Measurements from ENCODE around the gene KLHL3. TPM values are rescaled to one million over a fixed set of nuclear protein-coding genes. Genes with fewer than 3 reads are reported as not detected.

Gene KLHL3
- polyA plus RNA-seq, 1 of the 3 experiments (the other 2 are of a cell fraction) = 3.8 TPM

GRCh38 chr5:137611011-137611580 lies 124.8 kb downstream of the KLHL3 start:
- no peaks in the 10 kb centered on the region for H3K36me3 ChIP-seq (replicated peaks in 1 of 2; ENCODE audit: control insufficient read depth in 1 of 2, insufficient read depth in 2 of 2, low read length in 1 of 2)
- H2AFZ ChIP-seq (ENCODE audit: low read depth) = no peak overlapping the region
- no peaks in the 10 kb centered on the region for H3K9me3 ChIP-seq
- no peak for DNase-seq
- no peaks in the 10 kb centered on the region for H3K79me2 ChIP-seq (ENCODE audit: insufficient read depth)
- H3K27ac ChIP-seq (ENCODE audit: low read depth in 2 of 2, low read length in 1 of 2) = no peak overlapping the region
- 67% methylated on average over 2 of the region's 4 CpGs for WGBS (ENCODE audit: low lambda C conversion rate)
- CTCF ChIA-PET = interaction anchor here (1.1 to 3.3 kb wide), 4 partner anchors 18 to 112 kb away, joined by 3 to 12 read pairs (median 4); partner anchors contain the start of gene SPOCK1
- H3K9ac ChIP-seq = no peak overlapping the region
- POLR2A ChIA-PET = no interaction called here
- no peak for TF ChIP-seq GABPA (IDR thresholded peaks at IDR 0.05; ENCODE audit: low read depth)
- TF ChIP-seq CTCF (IDR thresholded peaks at IDR 0.05) = no peak
- no peak for TF ChIP-seq RCOR1 (IDR thresholded peaks at IDR 0.05; ENCODE audit: low read length)
- no peak for TF ChIP-seq PBX3 (IDR thresholded peaks at IDR 0.05)
- TF ChIP-seq RXRA (IDR thresholded peaks at IDR 0.05; ENCODE audit: borderline replicate concordance, low read depth) = no peak
- no peak for TF ChIP-seq CHD2 (IDR thresholded peaks at IDR 0.05; ENCODE audit: low read length, partially characterized antibody)
- no peak for TF ChIP-seq MEF2A (IDR thresholded peaks at IDR 0.05; ENCODE audit: borderline replicate concordance, low read depth)
- no peak overlapping the region for H3K4me2 ChIP-seq
- H3F3A ChIP-seq (replicated peaks; ENCODE audit: insufficient read depth) = no peaks in the 10 kb centered on the region
- H3K27me3 ChIP-seq (ENCODE audit: insufficient read depth) = peaks cover 11% of the 10 kb centered on the region; the same call in 1 of the 2 replicates
- H3K9me2 ChIP-seq = no peaks in the 10 kb centered on the region
- no peak overlapping the region for H3K4me3 ChIP-seq (ENCODE audit: low read depth in 2 of 2, low read length in 1 of 2)
- H4K20me1 ChIP-seq (ENCODE audit: insufficient read depth) = no peaks in the 10 kb centered on the region
- peaks cover 0 to 3% of the 10 kb centered on the region in 2 experiments; a peak in 1 of 4 replicates for H3K4me1 ChIP-seq (ENCODE audit: control insufficient read depth in 1 of 2, insufficient read depth in 2 of 2, low read depth in 1 of 2, low read length in 1 of 2)

GRCh38 chr5:137610598-137610997 lies 125.3 kb downstream of the KLHL3 start:
- Histone ChIP-seq H3K4me2 (no peak overlapping the region), H4K20me1 (ENCODE audit: insufficient read depth) (no peaks in the 10 kb centered on the region), H3K9me2 (no peaks in the 10 kb centered on the region), H3F3A (replicated peaks; ENCODE audit: insufficient read depth) (no peaks in the 10 kb centered on the region), H3K27me3 (ENCODE audit: insufficient read depth) (peaks cover 14% of the 10 kb centered on the region; the same call in 1 of the 2 replicates), H3K4me3 (ENCODE audit: low read depth in 2 of 2, low read length in 1 of 2) (no peak overlapping the region), H3K79me2 (ENCODE audit: insufficient read depth) (no peaks in the 10 kb centered on the region), H3K4me1 (ENCODE audit: control insufficient read depth in 1 of 2, insufficient read depth in 2 of 2, low read depth in 1 of 2, low read length in 1 of 2) (peaks cover 0 to 5% of the 10 kb centered on the region in 2 experiments; a peak in 1 of 4 replicates), H3K9ac (no peak overlapping the region), H3K9me3 (no peaks in the 10 kb centered on the region), H3K36me3 (replicated peaks in 1 of 2; ENCODE audit: control insufficient read depth in 1 of 2, insufficient read depth in 2 of 2, low read length in 1 of 2) (no peaks in the 10 kb centered on the region), H2AFZ (ENCODE audit: low read depth) (no peak overlapping the region), H3K27ac (ENCODE audit: low read depth in 2 of 2, low read length in 1 of 2) (no peak overlapping the region)
- WGBS (ENCODE audit: low lambda C conversion rate) = 64% methylated on average over 4 of the region's 4 CpGs
- no peak for TF ChIP-seq TCF12 (IDR thresholded peaks at IDR 0.05)
- TF ChIP-seq JUND (IDR thresholded peaks at IDR 0.05) = no peak
- no peak for TF ChIP-seq EZH2phosphoT487 (IDR thresholded peaks at IDR 0.05; ENCODE audit: borderline replicate concordance, low read depth)
- TF ChIP-seq, protein P1, sequence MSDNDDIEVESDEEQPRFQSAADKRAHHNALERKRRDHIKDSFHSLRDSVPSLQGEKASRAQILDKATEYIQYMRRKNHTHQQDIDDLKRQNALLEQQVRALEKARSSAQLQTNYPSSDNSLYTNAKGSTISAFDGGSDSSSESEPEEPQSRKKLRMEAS (IDR thresholded peaks at IDR 0.05; ENCODE audit: low read depth) = no peak
- no peak for TF ChIP-seq RAD21 (IDR thresholded peaks at IDR 0.05; ENCODE audit: low read length)
- TF ChIP-seq GATA2 (CRISPR knock-in tag; IDR thresholded peaks at IDR 0.05) = no peak
- TF ChIP-seq IRF3 (IDR thresholded peaks at IDR 0.05; ENCODE audit: low read depth, low read length) = no peak
- TF ChIP-seq NFIC (IDR thresholded peaks at IDR 0.05; ENCODE audit: borderline replicate concordance) = no peak
- no peak for TF ChIP-seq USF2 (IDR thresholded peaks at IDR 0.05; ENCODE audit: borderline replicate concordance, low read depth, low read length)
- TF ChIP-seq CHD2 (IDR thresholded peaks at IDR 0.05; ENCODE audit: low read length, partially characterized antibody) = no peak
- TF ChIP-seq ELF1 (IDR thresholded peaks at IDR 0.05) = no peak
- TF ChIP-seq POLR2AphosphoS5 (IDR thresholded peaks at IDR 0.05; ENCODE audit: low read depth, low read length) = no peak
- TF ChIP-seq ZBTB33 (IDR thresholded peaks at IDR 0.05; ENCODE audit: borderline replicate concordance, low read depth) = no peak
- ChIA-PET CTCF (interaction anchor here (1.1 to 1.6 kb wide), 3 partner anchors 19 to 112 kb away, joined by 3 to 5 read pairs (median 4); partner anchors contain the start of gene SPOCK1), POLR2A (no interaction called here)
- DNase-seq = no peak
